A549 (cell line): ENCODE results near the gene SMOC1. TPM values are rescaled to one million over a fixed set of nuclear protein-coding genes. Genes with fewer than 3 reads are reported as not detected.

Source experiments
- ATAC-seq, 2 experiments: fragments of 200-7000 bp in 1 of 2; fragments of >200 bp in 1 of 2; cut with Nextera tagmentation in 1 of 2; cut with Tn5 transposase in 1 of 2; 3 replicates each; pipeline versions ENCODE4 v1.8.0 to v1.9.1; 2018 to 2020; ENCODE audit warnings: mild to moderate bottlenecking in 1 of 2, moderate library complexity in 1 of 2
- CTCF ChIA-PET: fragments of 300-600 bp; sonication (Branson Sonifier 250); formaldehyde crosslinking; extraction: SDS; loops from one replicate; lab custom pipeline; 2021; ENCODE audit warnings: antibody characterized with exemption, inconsistent platforms; lab: Yijun Ruan, JAX
- POLR2A ChIA-PET: fragments of 350-600 bp; formaldehyde crosslinking; extraction: SDS; loops from one replicate; lab custom pipeline; 2021; ENCODE audit warnings: antibody characterized with exemption, inconsistent platforms; lab: Yijun Ruan, JAX
- DNase-seq, 2 experiments: peaks; one replicate each; pipeline versions ENCODE4 v3.0.0 to v3.0.0-alpha.2; 2011 to 2016; ENCODE audit warnings: low read depth in 1 of 2, low spot score in 1 of 2
- FAIRE-seq: peaks from 2 replicates; lab custom pipeline; 2011; peaks lifted over from hg19 to GRCh38; lab: Jason Lieb, UNC
- H3K27ac ChIP-seq, 2 experiments: fragments of >200 bp; sonication (Bioruptor Twin); formaldehyde crosslinking; 3 replicates each; pipeline ENCODE4 v1.5.1; 2016 to 2017
- H3K4me1 ChIP-seq: fragments of >200 bp; sonication (Bioruptor Twin); formaldehyde crosslinking; 3 replicates; pipeline ENCODE4 v1.6.1; 2016
- H3K4me2 ChIP-seq: fragments of >200 bp; sonication (Bioruptor Twin); formaldehyde crosslinking; 3 replicates; pipeline ENCODE4 v1.6.1; 2016
- H3K4me3 ChIP-seq: fragments of >200 bp; sonication (Bioruptor Twin); formaldehyde crosslinking; 3 replicates; pipeline ENCODE4 v1.5.1; 2016
- H3K9me3 ChIP-seq: fragments of >200 bp; sonication (Bioruptor Twin); formaldehyde crosslinking; 3 replicates; pipeline ENCODE4 v1.6.1; 2016
- BHLHE40 ChIP-seq: IDR thresholded peaks from 2 replicates; pipeline ENCODE4 v1.6.1; 2012; ENCODE audit warnings: low read depth, low read length, inconsistent platforms
- CBX8 ChIP-seq: fragments of 200-600 bp; sonication (generic); IDR thresholded peaks from 2 replicates; pipeline ENCODE4 v1.6.1; 2016
- CEBPB ChIP-seq, 2 experiments: fragments of >200 bp in 1 of 2; sonication (Bioruptor Twin) in 1 of 2; formaldehyde crosslinking in 1 of 2; IDR thresholded peaks; 2 replicates each; pipeline ENCODE4 v1.6.1; 2012 to 2016
- CHD2 ChIP-seq: fragments of 150-350 bp; IDR thresholded peaks from 2 replicates; pipeline ENCODE4 v1.6.1; 2014; ENCODE audit warnings: low read length; ENCODE audit not compliant: partially characterized antibody
- CHD4 ChIP-seq: fragments of 200-600 bp; sonication (generic); IDR thresholded peaks from 2 replicates; pipeline ENCODE4 v1.6.1; 2016; ENCODE audit warnings: antibody characterized with exemption, mild to moderate bottlenecking, borderline replicate concordance
- EHMT2 ChIP-seq: fragments of 200-600 bp; sonication (generic); IDR thresholded peaks from 2 replicates; pipeline ENCODE4 v1.6.1; 2016; ENCODE audit warnings: antibody characterized with exemption, low read depth, mild to moderate bottlenecking, moderate library complexity
- GATA3 ChIP-seq: IDR thresholded peaks from 2 replicates; pipeline ENCODE4 v1.6.1; 2012; ENCODE audit warnings: borderline replicate concordance
- HDAC2 ChIP-seq: fragments of 200-600 bp; sonication (generic); IDR thresholded peaks from 2 replicates; pipeline ENCODE4 v1.6.1; 2016
- HOXA7 ChIP-seq: fragments of 250-450 bp; sonication (Bioruptor Pico); IDR thresholded peaks from 2 replicates; pipeline ENCODE4 v1.5.0; 2020; ENCODE audit warnings: mild to moderate bottlenecking, moderate library complexity
- HOXB13 ChIP-seq: fragments of 250-450 bp; sonication (Bioruptor Pico); IDR thresholded peaks from 2 replicates; pipeline ENCODE4 v1.5.0; 2020; ENCODE audit warnings: low read depth, mild to moderate bottlenecking, moderate library complexity
- HOXB5 ChIP-seq: fragments of 250-450 bp; sonication (Bioruptor Pico); IDR thresholded peaks from 2 replicates; pipeline ENCODE4 v1.5.0; 2020; ENCODE audit warnings: mild to moderate bottlenecking, moderate library complexity
- JUNB ChIP-seq: fragments of >200 bp; sonication (Bioruptor Twin); formaldehyde crosslinking; IDR thresholded peaks from 2 replicates; pipeline ENCODE4 v1.6.1; 2016
- MAFK ChIP-seq: fragments of 450-650 bp; IDR thresholded peaks from 2 replicates; pipeline ENCODE4 v1.6.1; 2014; ENCODE audit not compliant: partially characterized antibody
- MYC ChIP-seq: IDR thresholded peaks from 2 replicates; pipeline ENCODE4 v1.6.1; 2012; ENCODE audit warnings: mild to moderate bottlenecking, inconsistent platforms, low read length, improper control_type of control experiment, borderline replicate concordance
- PHF8 ChIP-seq: fragments of 200-600 bp; sonication (generic); IDR thresholded peaks from 2 replicates; pipeline ENCODE4 v1.6.1; 2016; ENCODE audit warnings: low read depth, mild to moderate bottlenecking, antibody characterized with exemption, moderate library complexity, borderline replicate concordance
- RAD21 ChIP-seq, 2 experiments: fragments of >200 bp in 1 of 2; sonication (Bioruptor Twin) in 1 of 2; formaldehyde crosslinking in 1 of 2; IDR thresholded peaks in 1 of 2; conservative IDR thresholded peaks in 1 of 2; 2 replicates in 1 of 2; 3 replicates in 1 of 2; pipeline ENCODE4 v1.6.1; 2012 to 2018; ENCODE audit warnings: inconsistent platforms in 1 of 2
- RARB ChIP-seq: fragments of 250-450 bp; sonication (Bioruptor Pico); IDR thresholded peaks from 2 replicates; pipeline ENCODE4 v1.8.0; 2021; ENCODE audit warnings: mild to moderate bottlenecking, moderate library complexity
- RCOR1 ChIP-seq: fragments of 150-350 bp; IDR thresholded peaks from 2 replicates; pipeline ENCODE4 v1.6.1; 2014; ENCODE audit warnings: antibody characterized with exemption, low read length, low read depth
- SREBF2 ChIP-seq: fragments of 450-650 bp; IDR thresholded peaks from 2 replicates; pipeline ENCODE4 v1.6.1; 2014; ENCODE audit warnings: mild to moderate bottlenecking, moderate library complexity
- TFCP2L1 ChIP-seq: fragments of 250-450 bp; sonication (Bioruptor Pico); IDR thresholded peaks from 2 replicates; pipeline ENCODE4 v1.5.0; 2021; ENCODE audit warnings: mild to moderate bottlenecking
- TP53 ChIP-seq: fragments of 250-450 bp; sonication (Bioruptor Pico); IDR thresholded peaks from 2 replicates; pipeline ENCODE4 v1.5.0; 2021; ENCODE audit warnings: mild to moderate bottlenecking, moderate library complexity
- ZC3H11A ChIP-seq: fragments of 450-650 bp; IDR thresholded peaks from 2 replicates; pipeline ENCODE4 v1.6.1; 2014; ENCODE audit warnings: antibody characterized with exemption, mild to moderate bottlenecking
- ZNF302 ChIP-seq: fragments of 250-450 bp; sonication (Bioruptor Pico); IDR thresholded peaks from 2 replicates; pipeline ENCODE4 v1.9.0; 2021; ENCODE audit warnings: inconsistent platforms, mild to moderate bottlenecking, moderate library complexity
- WGBS: methylation state at CpG from one replicate; pipeline ENCODE4 v1.1.6; 2017; ENCODE audit errors: missing lambda C conversion rate; 5-methylcytosine and 5-hydroxymethylcytosine counted together
- polyA plus RNA-seq, 4 experiments: library from polyadenylated mRNA; depleted of rRNA in 3 of 4; stranded (reverse); fragments of >200 nt; fragmentation: RNase III in 1 of 4; extraction: RNeasy Plus Mini Kit Qiagen cat#74134 plus additional on column Dnase treatment in 1 of 4; gene quantifications; 2 replicates in 3 of 4; 3 replicates in 1 of 4; pipeline ENCODE4 v1.2.3, GENCODE V29; 2011 to 2017
- TF ChIP-seq, protein P1 (sequence below): fragments of >200 bp; sonication (Bioruptor Twin); formaldehyde crosslinking; IDR thresholded peaks from 2 replicates; pipeline ENCODE4 v1.6.1; 2016
- TF ChIP-seq, protein P2 (sequence below): fragments of 150-350 bp; IDR thresholded peaks from 2 replicates; pipeline ENCODE4 v1.6.1; 2014; ENCODE audit warnings: low read depth, mild to moderate bottlenecking, low read length
- TF ChIP-seq, protein P3 (sequence below): fragments of 450-650 bp; IDR thresholded peaks from 2 replicates; pipeline ENCODE4 v1.6.1; 2014; ENCODE audit warnings: antibody characterized with exemption
- TF ChIP-seq, protein P4 (sequence below): fragments of >200 bp; sonication (Bioruptor Twin); formaldehyde crosslinking; IDR thresholded peaks from 3 replicates; pipeline ENCODE4 v1.5.1; 2016

SMOC1 gene
- polyA plus RNA-seq, 2 of the 4 experiments (the other 2 are of a cell fraction), result 12.2 to 18.4 TPM

DNA sequence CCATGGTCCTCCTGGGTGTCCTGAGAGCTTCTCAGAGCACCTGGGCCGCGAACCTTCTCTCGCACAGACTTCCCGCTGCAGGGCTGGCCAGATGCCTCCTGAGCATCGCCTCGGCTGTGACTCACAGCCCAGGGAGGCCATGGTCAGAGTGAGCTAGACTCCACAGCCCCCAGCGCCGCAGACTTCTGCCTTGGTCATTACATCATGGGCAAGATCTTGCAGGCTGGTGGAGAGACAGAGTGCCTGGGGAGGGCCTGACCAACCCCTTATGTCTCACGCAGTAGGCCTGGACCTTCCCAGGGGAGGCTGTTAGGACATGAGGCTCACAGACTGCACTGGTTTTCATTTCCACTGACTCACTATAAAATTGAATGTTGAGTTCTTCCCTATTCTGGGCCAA, 41.8 kb downstream of the SMOC1 start:
- 0 out of 6 replicates have a peak overlapping the region, but pooled peaks of 1 of the 2 experiments have one; percentile 8 for H3K27ac ChIP-seq
- FAIRE-seq, result no peak
- H3K9me3 ChIP-seq, result no peaks in the 10 kb centered on the region
- no peak overlapping the region for H3K4me2 ChIP-seq
- TF ChIP-seq PHF8, result no peak
- no peak for TF ChIP-seq CEBPB (IDR thresholded peaks at IDR 0.05)
- no peak for TF ChIP-seq CHD4
- TF ChIP-seq RCOR1, result no peak
- H3K4me1 ChIP-seq, result peaks cover 20% of the 10 kb centered on the region; the same call in 1 of the 3 replicates
- CTCF ChIA-PET, result no interaction called here
- POLR2A ChIA-PET, result no interaction called here
- no peak overlapping the region for H3K4me3 ChIP-seq
- no peak for DNase-seq
- WGBS, result 91% methylated on average over 9 of the region's 9 CpGs
- ATAC-seq, result peak in 1 of 2 experiments; percentile 54; a peak in 2 of 6 replicates

DNA sequence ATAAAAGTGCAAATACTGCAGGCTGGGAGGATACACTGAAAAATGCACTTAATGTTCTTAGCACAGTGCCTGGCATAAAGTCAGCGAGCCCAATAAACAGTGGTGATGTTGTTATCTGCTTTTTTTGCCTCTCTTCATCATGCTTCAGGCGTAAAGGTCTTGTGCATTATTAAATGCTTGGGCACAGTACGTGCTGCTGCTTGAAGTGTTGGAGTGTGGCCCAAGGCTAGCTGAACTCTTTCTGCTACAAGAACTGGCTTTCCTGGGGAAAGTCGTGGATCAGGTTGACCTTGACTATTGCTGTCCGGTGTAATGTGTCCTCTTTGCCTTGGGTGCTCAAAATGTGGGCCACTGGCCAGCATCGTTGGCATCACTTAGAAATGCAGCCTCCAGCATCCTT, 43.0 kb downstream of the SMOC1 start:
- H3K27ac ChIP-seq, result no peak overlapping the region
- ATAC-seq (no peak), FAIRE-seq (no peak), DNase-seq (no peak)
- ChIA-PET CTCF (interaction anchor here (1.8 kb wide), 1 partner anchor 10 kb away, joined by 4 read pairs; no protein-coding TSS in a partner anchor), POLR2A (no interaction called here)
- TF ChIP-seq SREBF2, result no peak
- TF ChIP-seq TFCP2L1 (CRISPR knock-in tag), result no peak
- TF ChIP-seq ZC3H11A, result no peak
- TF ChIP-seq PHF8, result no peak
- no peak for TF ChIP-seq JUNB
- TF ChIP-seq, protein P1, sequence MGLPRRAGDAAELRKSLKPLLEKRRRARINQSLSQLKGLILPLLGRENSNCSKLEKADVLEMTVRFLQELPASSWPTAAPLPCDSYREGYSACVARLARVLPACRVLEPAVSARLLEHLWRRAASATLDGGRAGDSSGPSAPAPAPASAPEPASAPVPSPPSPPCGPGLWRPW, result no peak
- TF ChIP-seq, protein P2, sequence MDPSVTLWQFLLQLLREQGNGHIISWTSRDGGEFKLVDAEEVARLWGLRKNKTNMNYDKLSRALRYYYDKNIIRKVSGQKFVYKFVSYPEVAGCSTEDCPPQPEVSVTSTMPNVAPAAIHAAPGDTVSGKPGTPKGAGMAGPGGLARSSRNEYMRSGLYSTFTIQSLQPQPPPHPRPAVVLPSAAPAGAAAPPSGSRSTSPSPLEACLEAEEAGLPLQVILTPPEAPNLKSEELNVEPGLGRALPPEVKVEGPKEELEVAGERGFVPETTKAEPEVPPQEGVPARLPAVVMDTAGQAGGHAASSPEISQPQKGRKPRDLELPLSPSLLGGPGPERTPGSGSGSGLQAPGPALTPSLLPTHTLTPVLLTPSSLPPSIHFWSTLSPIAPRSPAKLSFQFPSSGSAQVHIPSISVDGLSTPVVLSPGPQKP, result no peak
- TF ChIP-seq RAD21 (conservative IDR thresholded peaks at IDR 0.05 in 1 of 2, IDR thresholded peaks at IDR 0.05 in 1 of 2), result no peak
- TF ChIP-seq GATA3, result no peak
- TF ChIP-seq TP53 (CRISPR knock-in tag), result no peak
- TF ChIP-seq CHD2, result no peak
- TF ChIP-seq, protein P3, sequence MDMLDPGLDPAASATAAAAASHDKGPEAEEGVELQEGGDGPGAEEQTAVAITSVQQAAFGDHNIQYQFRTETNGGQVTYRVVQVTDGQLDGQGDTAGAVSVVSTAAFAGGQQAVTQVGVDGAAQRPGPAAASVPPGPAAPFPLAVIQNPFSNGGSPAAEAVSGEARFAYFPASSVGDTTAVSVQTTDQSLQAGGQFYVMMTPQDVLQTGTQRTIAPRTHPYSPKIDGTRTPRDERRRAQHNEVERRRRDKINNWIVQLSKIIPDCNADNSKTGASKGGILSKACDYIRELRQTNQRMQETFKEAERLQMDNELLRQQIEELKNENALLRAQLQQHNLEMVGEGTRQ, result no peak
- TF ChIP-seq HDAC2, result no peak
- TF ChIP-seq EHMT2, result no peak
- 54% methylated on average over 6 of the region's 6 CpGs for WGBS
- H3K4me2 ChIP-seq, result no peak overlapping the region
- no peak overlapping the region for H3K4me3 ChIP-seq
- no peaks in the 10 kb centered on the region for H3K9me3 ChIP-seq
- H3K4me1 ChIP-seq, result peaks cover 13% of the 10 kb centered on the region; the same call in 1 of the 3 replicates

DNA sequence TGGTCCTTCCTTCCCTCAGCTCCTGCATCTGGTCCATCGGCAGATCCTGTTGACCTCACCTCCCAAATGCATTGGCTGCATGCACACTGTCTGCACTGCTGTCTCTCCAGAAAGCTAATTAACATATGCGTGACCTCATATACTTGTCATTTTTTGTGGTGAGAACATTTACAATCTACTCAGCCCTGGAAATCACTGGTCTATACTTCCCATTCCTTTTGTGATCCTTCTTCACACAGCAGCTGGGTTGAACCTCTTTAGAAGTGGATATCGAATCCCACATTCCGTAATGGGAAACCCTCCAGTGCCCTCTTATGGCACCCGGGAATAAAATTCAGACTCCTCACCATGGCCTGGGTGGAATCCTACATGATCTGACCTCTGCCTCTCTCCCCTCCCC, 45.0 kb downstream of the SMOC1 start:
- ATAC-seq (no peak), FAIRE-seq (no peak)
- POLR2A ChIA-PET, result no interaction called here

More for the DNA sequence above, 45.0 kb downstream of the SMOC1 start:
- Histone ChIP-seq H3K4me2 (no peak overlapping the region), H3K27ac (no peak overlapping the region), H3K4me3 (no peak overlapping the region), H3K9me3 (no peaks in the 10 kb centered on the region), H3K4me1 (peaks cover 16% of the 10 kb centered on the region; the same call in 2 of the 3 replicates)
- TF ChIP-seq HOXB13 (no peak), ZC3H11A (no peak), MYC (no peak), CHD4 (no peak), CBX8 (no peak), HOXB5 (CRISPR knock-in tag) (no peak), RCOR1 (no peak), MAFK (no peak), EHMT2 (no peak), PHF8 (no peak), HOXA7 (CRISPR knock-in tag) (no peak), BHLHE40 (no peak), TP53 (CRISPR knock-in tag) (no peak), GATA3 (no peak), RARB (no peak), ZNF302 (CRISPR knock-in tag) (no peak)
- TF ChIP-seq, protein P1, result no peak
- TF ChIP-seq, protein P4, sequence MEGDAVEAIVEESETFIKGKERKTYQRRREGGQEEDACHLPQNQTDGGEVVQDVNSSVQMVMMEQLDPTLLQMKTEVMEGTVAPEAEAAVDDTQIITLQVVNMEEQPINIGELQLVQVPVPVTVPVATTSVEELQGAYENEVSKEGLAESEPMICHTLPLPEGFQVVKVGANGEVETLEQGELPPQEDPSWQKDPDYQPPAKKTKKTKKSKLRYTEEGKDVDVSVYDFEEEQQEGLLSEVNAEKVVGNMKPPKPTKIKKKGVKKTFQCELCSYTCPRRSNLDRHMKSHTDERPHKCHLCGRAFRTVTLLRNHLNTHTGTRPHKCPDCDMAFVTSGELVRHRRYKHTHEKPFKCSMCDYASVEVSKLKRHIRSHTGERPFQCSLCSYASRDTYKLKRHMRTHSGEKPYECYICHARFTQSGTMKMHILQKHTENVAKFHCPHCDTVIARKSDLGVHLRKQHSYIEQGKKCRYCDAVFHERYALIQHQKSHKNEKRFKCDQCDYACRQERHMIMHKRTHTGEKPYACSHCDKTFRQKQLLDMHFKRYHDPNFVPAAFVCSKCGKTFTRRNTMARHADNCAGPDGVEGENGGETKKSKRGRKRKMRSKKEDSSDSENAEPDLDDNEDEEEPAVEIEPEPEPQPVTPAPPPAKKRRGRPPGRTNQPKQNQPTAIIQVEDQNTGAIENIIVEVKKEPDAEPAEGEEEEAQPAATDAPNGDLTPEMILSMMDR, result no peak
- DNase-seq, result no peak
- CTCF ChIA-PET, result interaction anchor here (1.8 kb wide), 1 partner anchor 8 kb away, joined by 4 read pairs; no protein-coding TSS in a partner anchor
- WGBS, result 78% methylated on average over 5 of the region's 5 CpGs
